Esophagus muscularis mucosa (tissue), 4 donors: ENCODE data around the gene HCRTR2. TPM values are rescaled to one million over a fixed set of nuclear protein-coding genes. Genes with fewer than 3 reads are reported as not detected.

Experiments
- DNase-seq: peaks from one replicate; pipeline ENCODE4 v3.0.0-alpha.2; 2017; ENCODE audit errors: extremely low spot score
- H3K27ac ChIP-seq, 4 donors: fragments of 200-600 bp; sonication (generic); replicated peaks in 1 of 4; 1 replicate in 3 of 4; 2 replicates in 1 of 4; pipeline ENCODE4 v1.5.1; 2016 to 2019; ENCODE audit warnings: mild to moderate bottlenecking in 1 of 4
- H3K27me3 ChIP-seq, 4 donors: fragments of 200-600 bp; sonication (generic); one replicate each; pipeline versions ENCODE4 v1.5.1 to v1.6.0; 2016 to 2019
- H3K36me3 ChIP-seq, 4 donors: fragments of 200-600 bp; sonication (generic); one replicate each; pipeline ENCODE4 v1.5.1; 2016 to 2019
- H3K4me1 ChIP-seq, 4 donors: fragments of 200-600 bp; sonication (generic); one replicate each; pipeline ENCODE4 v1.5.1; 2016 to 2019
- H3K4me3 ChIP-seq, 4 donors: fragments of 200-600 bp; sonication (generic); 1 replicate in 2 of 4; 2 replicates in 2 of 4; pipeline ENCODE4 v1.5.1; 2016 to 2019; ENCODE audit warnings: mild to moderate bottlenecking in 4 of 4, moderate library complexity in 1 of 4
- H3K9me3 ChIP-seq, 4 donors: fragments of 200-600 bp; sonication (generic); 1 replicate in 3 of 4; 2 replicates in 1 of 4; pipeline ENCODE4 v1.5.1; 2016 to 2019
- CTCF ChIP-seq, 3 experiments: fragments of 200-600 bp in 2 of 3; fragments of 450-650 bp in 1 of 3; sonication (generic) in 2 of 3; IDR thresholded peaks; one replicate each; pipeline ENCODE4 v1.5.1; 2017 to 2019; ENCODE audit warnings: antibody characterized with exemption in 3 of 3, mild to moderate bottlenecking in 2 of 3, moderate library complexity in 1 of 3
- EP300 ChIP-seq: sonication (generic); formaldehyde crosslinking; IDR thresholded peaks from one replicate; pipeline ENCODE4 v1.6.1; 2017; ENCODE audit warnings: antibody characterized with exemption
- POLR2A ChIP-seq: fragments of 450-650 bp; IDR thresholded peaks from one replicate; pipeline ENCODE4 v1.6.1; 2017; ENCODE audit warnings: antibody characterized with exemption, moderate library complexity, mild to moderate bottlenecking, low read depth
- POLR2AphosphoS5 ChIP-seq, 2 donors: sonication (generic); formaldehyde crosslinking; IDR thresholded peaks; one replicate each; pipeline ENCODE4 v1.6.1; 2017; ENCODE audit warnings: antibody characterized with exemption in 2 of 2
- WGBS: methylation state at CpG from one replicate; pipeline ENCODE4 v1.1.5; 2018; 5-methylcytosine and 5-hydroxymethylcytosine counted together
- intact Hi-C: fragments of 100-400 bp; cut with DNase I; formaldehyde crosslinking; loops from one replicate; pipeline ENCODE4 v1.15.1; 2023
- total RNA-seq, 4 donors: library from RNA; depleted of rRNA; stranded (reverse); fragments of >200 nt; gene quantifications; one replicate each; pipeline versions ENCODE4 v1.1.0 to v1.2.1, GENCODE V29; 2016

Gene HCRTR2
- total RNA-seq, 4 donors from 2014 or later = not detected

DNA sequence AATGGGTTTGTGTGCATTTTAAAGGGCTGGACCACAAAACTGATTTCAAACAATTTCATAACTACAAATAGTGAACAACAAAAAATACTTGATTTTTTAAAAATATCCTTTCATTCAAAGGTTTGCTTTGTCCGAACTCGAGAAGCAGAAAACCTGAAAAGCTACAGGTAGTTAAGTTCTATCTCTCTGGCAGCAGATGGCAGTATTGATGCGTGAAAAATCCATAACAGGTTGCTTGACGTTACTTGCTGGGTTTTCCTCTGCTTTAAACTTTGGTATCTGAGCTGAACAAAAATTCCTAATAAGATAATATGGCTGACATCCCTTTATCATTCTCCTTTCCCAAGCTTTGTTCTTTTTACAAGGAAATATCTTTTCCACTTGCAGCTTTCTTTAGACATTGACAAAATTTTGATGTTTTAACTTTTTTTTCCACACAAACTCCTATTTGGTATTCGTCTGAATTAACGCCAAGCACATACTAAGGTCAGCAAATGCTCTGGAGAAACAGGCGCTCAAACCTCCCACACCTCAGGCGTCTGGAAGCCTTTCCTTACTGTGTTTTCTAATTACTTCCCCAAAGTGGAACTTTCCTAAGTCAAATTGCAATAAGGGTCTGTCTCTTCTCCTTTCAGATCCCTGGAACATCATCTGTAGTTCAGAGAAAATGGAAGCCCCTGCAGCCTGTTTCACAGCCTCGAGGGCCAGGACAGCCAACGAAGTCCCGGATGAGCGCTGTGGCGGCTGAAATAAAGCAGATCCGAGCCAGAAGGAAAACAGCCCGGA lies 102.6 kb downstream of the HCRTR2 start:
- no peaks in the 10 kb centered on the region for H3K27me3 ChIP-seq
- intact Hi-C loops = loop anchor here (10.0 kb wide), 2 partner anchors 678 to 1018 kb away; no protein-coding TSS in a partner anchor
- H3K36me3 ChIP-seq = no peaks in the 10 kb centered on the region
- no peaks in the 10 kb centered on the region for H3K9me3 ChIP-seq
- no peak overlapping the region for H3K4me3 ChIP-seq
- peaks cover 0 to 3% (median 1%) of the 10 kb centered on the region in 4 donors for H3K4me1 ChIP-seq
- 38% methylated on average over 15 of the region's 15 CpGs for WGBS
- no peak for TF ChIP-seq EP300
- TF ChIP-seq CTCF (IDR thresholded peaks at IDR 0.05) = peak; percentile 43 to 52 (median 43)
- H3K27ac ChIP-seq = no peak overlapping the region
- no peak for DNase-seq

DNA sequence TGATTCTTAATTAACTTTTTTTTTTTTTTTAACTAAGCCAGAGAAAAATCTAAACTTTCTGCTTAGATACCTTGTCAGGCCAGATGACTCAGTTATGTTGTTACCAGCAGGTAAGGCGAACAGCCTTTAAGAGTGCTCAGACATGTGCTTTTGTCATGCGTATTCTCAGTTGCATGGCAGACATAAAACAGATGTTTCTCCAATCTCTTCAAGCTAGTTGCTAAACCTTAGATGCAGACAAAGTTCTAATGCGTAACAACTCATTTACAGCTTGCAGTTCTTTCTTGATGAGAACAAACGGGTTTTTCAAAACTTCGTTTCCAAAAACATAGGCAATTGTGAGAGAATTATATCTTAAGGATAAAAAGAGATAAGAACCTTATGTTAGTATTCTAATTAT lies 103.3 kb downstream of the HCRTR2 start:
- no peak for DNase-seq
- H3K27ac ChIP-seq = no peak overlapping the region
- no peaks in the 10 kb centered on the region for H3K36me3 ChIP-seq
- H3K4me3 ChIP-seq = no peak overlapping the region
- no peaks in the 10 kb centered on the region for H3K9me3 ChIP-seq
- H3K27me3 ChIP-seq = no peaks in the 10 kb centered on the region
- TF ChIP-seq POLR2AphosphoS5 (IDR thresholded peaks at IDR 0.05) (no peak), CTCF (IDR thresholded peaks at IDR 0.05) (no peak), POLR2A (no peak)
- intact Hi-C loops = loop anchor here (10.0 kb wide), 2 partner anchors 677 to 1017 kb away; no protein-coding TSS in a partner anchor
- peaks cover 0 to 3% (median 1%) of the 10 kb centered on the region in 4 donors for H3K4me1 ChIP-seq
- 76% methylated on average over 5 of the region's 5 CpGs for WGBS

DNA sequence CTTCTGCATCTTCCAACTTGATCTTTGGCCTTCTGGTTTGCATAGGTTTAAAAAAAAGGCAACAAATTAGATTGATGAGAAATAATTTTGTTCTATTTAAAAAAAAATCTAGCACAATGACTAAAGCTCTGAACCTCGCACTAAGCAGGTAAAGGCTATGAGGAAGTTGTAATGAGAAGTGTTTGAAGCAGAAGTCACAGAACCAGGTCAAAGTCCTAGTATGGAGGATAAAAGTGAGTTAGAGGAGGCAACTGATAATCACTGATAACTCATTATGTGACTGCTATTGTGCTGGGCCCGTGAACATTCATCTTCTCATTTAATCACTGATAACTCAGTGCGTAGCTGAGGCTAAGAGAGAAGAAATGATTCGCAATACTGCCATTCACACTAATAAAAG lies 106.9 kb downstream of the HCRTR2 start:
- WGBS = 89% methylated on average over 4 of the region's 4 CpGs
- no peak overlapping the region for H3K27ac ChIP-seq
- intact Hi-C loops = no loop called here

DNA sequence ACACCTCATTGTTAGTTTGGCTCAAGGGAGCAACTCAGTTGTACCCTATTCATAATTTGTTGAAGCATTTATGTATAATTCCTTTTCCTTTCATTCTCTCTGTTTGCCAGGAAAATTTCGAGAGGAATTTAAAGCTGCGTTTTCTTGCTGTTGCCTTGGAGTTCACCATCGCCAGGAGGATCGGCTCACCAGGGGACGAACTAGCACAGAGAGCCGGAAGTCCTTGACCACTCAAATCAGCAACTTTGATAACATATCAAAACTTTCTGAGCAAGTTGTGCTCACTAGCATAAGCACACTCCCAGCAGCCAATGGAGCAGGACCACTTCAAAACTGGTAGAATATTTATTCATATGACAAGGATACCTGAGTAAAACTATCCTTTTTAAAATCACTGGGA lies 107.8 kb downstream of the HCRTR2 start:
- Histone ChIP-seq H3K36me3 (no peaks in the 10 kb centered on the region), H3K4me3 (no peak overlapping the region), H3K4me1 (peaks cover 0 to 2% (median under 1%) of the 10 kb centered on the region in 4 donors), H3K27ac (no peak overlapping the region), H3K9me3 (no peaks in the 10 kb centered on the region), H3K27me3 (no peaks in the 10 kb centered on the region)
- WGBS = 78% methylated on average over 6 of the region's 6 CpGs
- DNase-seq = no peak
- intact Hi-C loops = no loop called here
- no peak for TF ChIP-seq EP300
- no peak for TF ChIP-seq POLR2AphosphoS5 (IDR thresholded peaks at IDR 0.05)
- no peak for TF ChIP-seq CTCF (IDR thresholded peaks at IDR 0.05)
- TF ChIP-seq POLR2A = no peak

More for the DNA sequence above, 106.9 kb downstream of the HCRTR2 start:
- Histone ChIP-seq H3K9me3 (no peaks in the 10 kb centered on the region), H3K27me3 (no peaks in the 10 kb centered on the region), H3K36me3 (no peaks in the 10 kb centered on the region), H3K4me3 (no peak overlapping the region), H3K4me1 (peaks cover 0 to 3% (median 1%) of the 10 kb centered on the region in 4 donors)
- DNase-seq = no peak
- TF ChIP-seq POLR2A (no peak), POLR2AphosphoS5 (IDR thresholded peaks at IDR 0.05) (no peak), CTCF (IDR thresholded peaks at IDR 0.05) (no peak), EP300 (no peak)

- no peak for TF ChIP-seq EP300
- no peak for TF ChIP-seq POLR2A
- no peaks in the 10 kb centered on the region for H3K4me1 ChIP-seq
- no peaks in the 10 kb centered on the region for H3K9me3 ChIP-seq
- H3K4me3 ChIP-seq = no peak overlapping the region
- DNase-seq = no peak
- H3K36me3 ChIP-seq = no peaks in the 10 kb centered on the region
- intact Hi-C loops = no loop called here
- H3K27ac ChIP-seq = no peak overlapping the region
- H3K27me3 ChIP-seq = no peaks in the 10 kb centered on the region
- 75% methylated on average over 2 of the region's 2 CpGs for WGBS
Measured at GRCh38 chr6:55286824-55287223, 112.5 kb downstream of the HCRTR2 start.
